ENCODE data around the gene KLK13. TPM values are rescaled to one million over a fixed set of nuclear protein-coding genes. Genes with fewer than 3 reads are reported as not detected.

Gene KLK13
- polyA plus RNA-seq, 1 of the 3 experiments (the other 2 are of a cell fraction): not detected

DNA sequence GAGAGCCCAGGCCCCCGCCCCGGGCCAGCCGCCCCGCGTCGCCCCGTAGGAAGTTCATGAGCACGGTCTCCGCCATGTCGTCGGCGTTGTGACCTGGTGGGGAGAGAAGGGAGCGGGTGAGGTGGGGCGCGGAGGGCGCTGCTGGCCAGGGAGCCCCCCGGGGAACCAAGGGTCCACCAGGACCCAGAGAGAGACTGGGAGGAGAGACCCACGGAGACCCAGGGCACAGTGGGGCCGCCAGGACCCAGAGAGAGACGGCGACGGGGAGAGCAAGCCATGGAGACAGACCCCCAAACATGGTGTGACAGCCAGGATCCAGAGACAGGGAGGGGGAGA is 34.1 kb upstream of the KLK13 start:
- CTCF ChIA-PET: no interaction called here
- peaks cover 19% of the 10 kb centered on the region; the same call in 1 of the 2 replicates for H4K20me1 ChIP-seq (ENCODE audit: insufficient read depth)

GRCh38 chr19:51098365-51099046 is 33.6 kb upstream of the KLK13 start:
- Histone ChIP-seq H3K27ac (ENCODE audit: low read depth in 2 of 2, low read length in 1 of 2) (no peak overlapping the region), H3K79me2 (ENCODE audit: insufficient read depth) (peaks cover 14% of the 10 kb centered on the region; the same call in 1 of the 2 replicates), H3F3A (replicated peaks; ENCODE audit: insufficient read depth) (no peaks in the 10 kb centered on the region), H3K4me2 (no peak overlapping the region), H3K36me3 (replicated peaks in 1 of 2; ENCODE audit: control insufficient read depth in 1 of 2, insufficient read depth in 2 of 2, low read length in 1 of 2) (peaks cover 11 to 30% of the 10 kb centered on the region in 2 experiments), H3K9ac (no peak overlapping the region), H2AFZ (ENCODE audit: low read depth) (no peak overlapping the region), H3K4me1 (ENCODE audit: control insufficient read depth in 1 of 2, insufficient read depth in 2 of 2, low read depth in 1 of 2, low read length in 1 of 2) (no peaks in the 10 kb centered on the region; a peak in 1 of 4 replicates), H3K27me3 (ENCODE audit: insufficient read depth) (no peaks in the 10 kb centered on the region), H3K9me2 (no peaks in the 10 kb centered on the region), H3K4me3 (ENCODE audit: low read depth in 2 of 2, low read length in 1 of 2) (no peak overlapping the region), H4K20me1 (ENCODE audit: insufficient read depth) (peaks cover 19% of the 10 kb centered on the region; the same call in 1 of the 2 replicates), H3K9me3 (no peaks in the 10 kb centered on the region)
- ChIA-PET CTCF (no interaction called here), POLR2A (no interaction called here)
- WGBS (ENCODE audit: low lambda C conversion rate): 96% methylated on average over 32 of the region's 78 CpGs
- no peak for DNase-seq
- TF ChIP-seq RFX5 (IDR thresholded peaks at IDR 0.05; ENCODE audit: low read length) (no peak), RCOR1 (IDR thresholded peaks at IDR 0.05; ENCODE audit: low read length) (no peak), TAF1 (IDR thresholded peaks at IDR 0.05; ENCODE audit: borderline replicate concordance, low read depth, low read length) (no peak), RXRA (IDR thresholded peaks at IDR 0.05; ENCODE audit: borderline replicate concordance, low read depth) (no peak), GATA2 (CRISPR knock-in tag; IDR thresholded peaks at IDR 0.05) (no peak), RAD21 (IDR thresholded peaks at IDR 0.05; ENCODE audit: low read length) (no peak), USF1 (IDR thresholded peaks at IDR 0.05; ENCODE audit: borderline replicate concordance, low read depth) (no peak), MXI1 (IDR thresholded peaks at IDR 0.05; ENCODE audit: low read depth, low read length) (no peak)
- TF ChIP-seq, protein P1, sequence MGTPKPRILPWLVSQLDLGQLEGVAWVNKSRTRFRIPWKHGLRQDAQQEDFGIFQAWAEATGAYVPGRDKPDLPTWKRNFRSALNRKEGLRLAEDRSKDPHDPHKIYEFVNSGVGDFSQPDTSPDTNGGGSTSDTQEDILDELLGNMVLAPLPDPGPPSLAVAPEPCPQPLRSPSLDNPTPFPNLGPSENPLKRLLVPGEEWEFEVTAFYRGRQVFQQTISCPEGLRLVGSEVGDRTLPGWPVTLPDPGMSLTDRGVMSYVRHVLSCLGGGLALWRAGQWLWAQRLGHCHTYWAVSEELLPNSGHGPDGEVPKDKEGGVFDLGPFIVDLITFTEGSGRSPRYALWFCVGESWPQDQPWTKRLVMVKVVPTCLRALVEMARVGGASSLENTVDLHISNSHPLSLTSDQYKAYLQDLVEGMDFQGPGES (IDR thresholded peaks at IDR 0.05; ENCODE audit: low read depth, low read length): no peak
- TF ChIP-seq, protein P2, sequence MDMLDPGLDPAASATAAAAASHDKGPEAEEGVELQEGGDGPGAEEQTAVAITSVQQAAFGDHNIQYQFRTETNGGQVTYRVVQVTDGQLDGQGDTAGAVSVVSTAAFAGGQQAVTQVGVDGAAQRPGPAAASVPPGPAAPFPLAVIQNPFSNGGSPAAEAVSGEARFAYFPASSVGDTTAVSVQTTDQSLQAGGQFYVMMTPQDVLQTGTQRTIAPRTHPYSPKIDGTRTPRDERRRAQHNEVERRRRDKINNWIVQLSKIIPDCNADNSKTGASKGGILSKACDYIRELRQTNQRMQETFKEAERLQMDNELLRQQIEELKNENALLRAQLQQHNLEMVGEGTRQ (IDR thresholded peaks at IDR 0.05; ENCODE audit: borderline replicate concordance, low read depth, low read length): no peak

More for the DNA sequence above, 34.1 kb upstream of the KLK13 start:
- Histone ChIP-seq H3K9me3 (no peaks in the 10 kb centered on the region), H3K4me3 (ENCODE audit: low read depth in 2 of 2, low read length in 1 of 2) (no peak overlapping the region), H3K79me2 (ENCODE audit: insufficient read depth) (peaks cover 14% of the 10 kb centered on the region; the same call in 1 of the 2 replicates), H3K36me3 (replicated peaks in 1 of 2; ENCODE audit: control insufficient read depth in 1 of 2, insufficient read depth in 2 of 2, low read length in 1 of 2) (peaks cover 11 to 35% of the 10 kb centered on the region in 2 experiments), H3K27ac (ENCODE audit: low read depth in 2 of 2, low read length in 1 of 2) (no peak overlapping the region), H3K9ac (no peak overlapping the region), H3K9me2 (no peaks in the 10 kb centered on the region), H2AFZ (ENCODE audit: low read depth) (no peak overlapping the region), H3K27me3 (ENCODE audit: insufficient read depth) (no peaks in the 10 kb centered on the region), H3K4me1 (ENCODE audit: control insufficient read depth in 1 of 2, insufficient read depth in 2 of 2, low read depth in 1 of 2, low read length in 1 of 2) (no peaks in the 10 kb centered on the region; a peak in 1 of 4 replicates), H3K4me2 (no peak overlapping the region), H3F3A (replicated peaks; ENCODE audit: insufficient read depth) (no peaks in the 10 kb centered on the region)
- DNase-seq: no peak
- POLR2A ChIA-PET: no interaction called here
- TF ChIP-seq, protein P3, sequence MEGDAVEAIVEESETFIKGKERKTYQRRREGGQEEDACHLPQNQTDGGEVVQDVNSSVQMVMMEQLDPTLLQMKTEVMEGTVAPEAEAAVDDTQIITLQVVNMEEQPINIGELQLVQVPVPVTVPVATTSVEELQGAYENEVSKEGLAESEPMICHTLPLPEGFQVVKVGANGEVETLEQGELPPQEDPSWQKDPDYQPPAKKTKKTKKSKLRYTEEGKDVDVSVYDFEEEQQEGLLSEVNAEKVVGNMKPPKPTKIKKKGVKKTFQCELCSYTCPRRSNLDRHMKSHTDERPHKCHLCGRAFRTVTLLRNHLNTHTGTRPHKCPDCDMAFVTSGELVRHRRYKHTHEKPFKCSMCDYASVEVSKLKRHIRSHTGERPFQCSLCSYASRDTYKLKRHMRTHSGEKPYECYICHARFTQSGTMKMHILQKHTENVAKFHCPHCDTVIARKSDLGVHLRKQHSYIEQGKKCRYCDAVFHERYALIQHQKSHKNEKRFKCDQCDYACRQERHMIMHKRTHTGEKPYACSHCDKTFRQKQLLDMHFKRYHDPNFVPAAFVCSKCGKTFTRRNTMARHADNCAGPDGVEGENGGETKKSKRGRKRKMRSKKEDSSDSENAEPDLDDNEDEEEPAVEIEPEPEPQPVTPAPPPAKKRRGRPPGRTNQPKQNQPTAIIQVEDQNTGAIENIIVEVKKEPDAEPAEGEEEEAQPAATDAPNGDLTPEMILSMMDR (IDR thresholded peaks at IDR 0.05): no peak
- no peak for TF ChIP-seq USF1 (IDR thresholded peaks at IDR 0.05; ENCODE audit: borderline replicate concordance, low read depth)
- TF ChIP-seq GATA2 (CRISPR knock-in tag; IDR thresholded peaks at IDR 0.05): no peak
- TF ChIP-seq, protein P4, sequence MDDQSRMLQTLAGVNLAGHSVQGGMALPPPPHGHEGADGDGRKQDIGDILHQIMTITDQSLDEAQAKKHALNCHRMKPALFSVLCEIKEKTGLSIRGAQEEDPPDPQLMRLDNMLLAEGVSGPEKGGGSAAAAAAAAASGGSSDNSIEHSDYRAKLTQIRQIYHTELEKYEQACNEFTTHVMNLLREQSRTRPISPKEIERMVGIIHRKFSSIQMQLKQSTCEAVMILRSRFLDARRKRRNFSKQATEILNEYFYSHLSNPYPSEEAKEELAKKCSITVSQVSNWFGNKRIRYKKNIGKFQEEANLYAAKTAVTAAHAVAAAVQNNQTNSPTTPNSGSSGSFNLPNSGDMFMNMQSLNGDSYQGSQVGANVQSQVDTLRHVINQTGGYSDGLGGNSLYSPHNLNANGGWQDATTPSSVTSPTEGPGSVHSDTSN (IDR thresholded peaks at IDR 0.05): no peak
- TF ChIP-seq, protein P2 (IDR thresholded peaks at IDR 0.05; ENCODE audit: borderline replicate concordance, low read depth, low read length): no peak
- no peak for TF ChIP-seq MEF2A (IDR thresholded peaks at IDR 0.05; ENCODE audit: borderline replicate concordance, low read depth)
- TF ChIP-seq NFIC (IDR thresholded peaks at IDR 0.05; ENCODE audit: borderline replicate concordance): no peak
- WGBS (ENCODE audit: low lambda C conversion rate): 92% methylated on average over 17 of the region's 22 CpGs

Data from SK-N-SH (cell line).